NCI-H1694 treated with DMSO at 0.1 percent for 48 hours (cell line): ENCODE measurements around the gene CKS2.
"Not testable (repeated sequence)": the region's sequence is repeated elsewhere in the genome, so short reads cannot be mapped to it uniquely, and the experiment has no call there.

Source experiments
- DNase-seq: peaks from one replicate; lab custom pipeline; 2025; lab: John Stamatoyannopoulos, UW

Gene CKS2

DNA sequence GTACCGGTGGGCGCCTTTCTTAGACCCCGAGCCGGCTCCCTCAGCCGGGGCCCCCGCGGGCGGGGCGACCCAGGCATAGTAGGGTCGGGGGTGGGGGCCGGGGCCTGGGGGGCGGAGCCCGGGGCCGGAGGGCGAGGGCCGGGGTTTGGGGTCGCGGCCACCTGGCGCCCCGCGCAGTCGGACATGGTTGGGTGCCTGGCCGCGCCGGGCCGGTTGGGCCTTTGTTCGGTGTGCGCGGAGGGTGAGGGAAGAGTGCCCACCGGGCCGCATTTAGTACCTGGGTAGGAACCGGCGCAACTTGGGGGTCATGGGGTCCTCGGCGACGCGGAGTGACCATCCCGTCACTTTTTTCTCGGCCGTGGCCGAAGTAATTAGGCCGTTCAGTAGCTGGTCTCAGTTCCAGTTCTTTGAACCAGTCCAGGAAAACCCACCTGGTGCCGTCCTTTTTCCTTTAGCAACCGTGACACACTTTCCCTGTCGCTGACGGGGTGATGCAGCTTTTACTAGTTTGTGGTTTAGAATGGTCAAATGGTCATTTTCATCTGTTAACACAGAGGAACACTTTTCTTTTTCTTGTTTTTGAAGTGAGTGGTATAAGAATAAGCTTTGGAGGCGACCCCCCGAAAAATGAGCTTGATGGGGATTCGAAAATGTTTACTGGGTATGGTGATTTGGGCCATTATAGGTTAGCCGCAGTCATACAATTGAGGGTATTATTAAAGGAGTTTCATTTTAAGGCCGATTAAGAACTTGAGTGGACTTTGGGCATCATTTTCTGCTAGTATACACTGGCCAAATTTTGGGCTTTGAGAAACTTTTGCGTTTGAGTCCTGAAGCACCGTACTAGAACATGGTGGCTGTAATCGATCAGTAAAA, 589 bp downstream of the CKS2 start:
- DNase-seq = no peak

GRCh38 chr9:89312222-89312571, 1.2 kb downstream of the CKS2 start:
- DNase-seq = no peak

- DNase-seq = no peak
These were observed 2.8 kb downstream of the CKS2 start for GRCh38 chr9:89313842-89314241.

- DNase-seq = no peak
These were observed 4.0 kb downstream of the CKS2 start for GRCh38 chr9:89314955-89315354.

- no peak for DNase-seq
These were observed 4.5 kb downstream of the CKS2 start for GRCh38 chr9:89315482-89315881.

DNA sequence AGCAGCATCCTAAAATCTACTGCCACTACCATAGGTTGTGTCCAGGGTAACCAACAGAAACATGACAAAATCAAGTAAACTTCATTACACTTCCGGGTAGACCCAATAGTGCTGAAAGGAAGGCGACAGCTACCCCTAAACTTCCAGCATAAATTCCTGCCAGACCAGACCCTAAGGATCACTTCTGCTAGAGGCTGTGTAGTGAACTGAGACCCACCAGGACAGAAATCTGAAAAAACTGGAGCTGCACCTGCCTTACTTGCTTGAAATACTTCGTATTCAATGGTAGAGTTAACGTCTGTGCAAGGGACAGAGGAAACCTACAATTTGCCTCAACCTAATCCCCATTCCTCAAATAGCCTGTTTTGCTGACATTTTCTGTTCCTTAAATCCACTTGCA, 6.3 kb downstream of the CKS2 start:
- DNase-seq = no peak

DNA sequence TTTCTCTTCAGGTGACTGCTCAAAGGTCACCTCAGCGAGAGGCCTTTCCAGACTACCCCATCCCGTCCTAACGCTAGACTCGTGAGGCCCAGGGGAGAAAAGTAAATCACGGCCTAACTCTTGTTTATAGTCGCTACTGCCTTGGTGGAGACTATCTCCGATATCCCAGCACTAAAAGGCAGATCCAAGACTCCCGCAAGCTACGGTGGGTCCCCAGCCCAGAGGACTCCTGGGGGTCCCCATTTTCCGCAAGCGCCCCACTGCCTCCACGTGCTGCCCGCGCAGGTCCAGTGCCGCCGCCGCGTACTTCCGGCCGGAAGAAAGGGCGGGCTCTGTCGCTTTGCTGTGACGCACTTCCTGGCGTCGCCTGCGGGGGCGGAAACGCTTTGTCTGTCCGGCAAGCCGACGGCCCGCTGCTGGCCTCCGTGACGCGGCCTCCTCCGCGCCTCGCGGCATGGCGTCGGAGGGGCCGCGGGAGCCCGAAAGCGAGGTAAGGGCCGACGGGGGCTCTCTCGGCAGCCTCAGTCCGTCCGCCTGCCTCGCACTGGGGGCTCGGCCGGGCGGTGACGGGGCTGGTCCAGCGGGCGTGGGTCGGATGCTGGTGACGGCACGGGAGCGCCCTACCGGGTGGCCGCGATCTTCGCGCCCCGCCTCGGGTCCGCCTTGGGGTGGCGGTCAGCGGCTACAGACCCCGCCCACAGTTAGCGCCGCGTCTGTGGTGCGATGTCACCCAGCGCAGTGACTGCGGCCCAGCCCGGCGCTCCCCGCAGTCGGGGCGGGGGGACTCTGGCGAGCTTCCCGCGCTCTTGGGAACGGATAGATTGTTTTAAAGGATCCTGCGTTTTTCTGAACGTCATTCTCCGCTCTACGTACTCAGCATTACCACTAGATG, 7.4 kb downstream of the CKS2 start, which contains the start of gene SECISBP2:
SECISBP2 (plus strand) TSS at position 378 of the 892 bp plus-strand sequence; CDS start at position 455, 77 bp downstream.
- DNase-seq = peak; percentile 90

DNA sequence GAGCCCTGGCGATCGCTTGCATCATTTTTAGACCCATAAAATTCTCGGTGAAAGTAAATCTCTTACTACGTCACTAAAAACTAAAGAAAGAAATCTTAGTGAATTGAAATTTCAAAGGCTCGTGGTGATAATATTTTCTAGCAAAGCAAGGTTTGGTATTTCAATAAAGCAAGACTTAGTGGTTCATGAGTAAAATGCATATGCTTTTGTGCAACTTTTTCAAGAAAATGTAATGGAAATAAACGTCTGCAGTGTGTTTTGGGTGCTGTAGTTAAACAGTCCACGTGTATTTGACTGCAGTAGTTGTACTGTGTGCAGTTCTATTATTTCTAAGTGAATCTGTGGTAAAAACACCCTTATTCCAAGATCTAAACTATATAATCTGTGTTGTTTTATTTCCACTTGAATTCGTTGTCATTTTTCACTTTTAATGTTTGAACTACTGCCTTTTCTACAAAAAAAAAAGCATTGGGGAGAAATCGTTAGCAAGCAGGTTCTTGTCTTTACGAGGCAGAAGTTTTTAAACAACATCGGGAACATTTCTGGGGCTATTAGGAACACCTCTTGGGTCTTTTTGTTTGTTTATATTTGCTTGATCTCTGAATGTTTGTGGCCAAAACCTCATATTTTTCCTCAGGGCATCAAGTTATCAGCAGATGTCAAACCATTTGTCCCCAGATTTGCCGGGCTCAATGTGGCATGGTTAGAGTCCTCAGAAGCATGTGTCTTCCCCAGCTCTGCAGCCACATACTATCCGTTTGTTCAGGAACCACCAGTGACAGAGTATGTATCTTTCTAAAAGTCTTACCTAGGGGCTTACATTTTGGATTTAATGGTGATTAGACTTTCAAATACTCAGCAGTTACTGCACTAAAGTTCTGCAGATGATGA, 8.3 kb downstream of the CKS2 start:
- DNase-seq = peak; percentile 43

DNA sequence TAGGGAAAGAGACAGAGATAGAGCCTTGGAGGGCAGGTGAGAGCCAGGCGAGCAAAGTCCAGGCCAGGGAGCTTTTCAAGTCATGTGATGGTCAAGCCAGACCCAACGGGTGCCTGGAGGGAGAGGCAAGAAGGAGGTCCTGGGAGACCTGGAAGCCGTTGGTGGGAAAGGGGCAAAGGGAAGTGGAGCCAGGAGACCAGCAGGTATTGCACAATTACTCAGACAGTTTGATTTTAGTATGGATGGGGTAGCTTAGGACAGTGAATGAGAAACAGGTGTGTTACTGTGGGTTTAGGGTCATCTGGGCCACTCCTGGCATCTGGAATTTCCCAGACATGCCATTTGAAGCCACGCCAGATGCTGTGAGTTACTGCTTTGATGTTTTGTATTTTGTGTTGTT, 12.4 kb downstream of the CKS2 start:
- no peak for DNase-seq

DNA sequence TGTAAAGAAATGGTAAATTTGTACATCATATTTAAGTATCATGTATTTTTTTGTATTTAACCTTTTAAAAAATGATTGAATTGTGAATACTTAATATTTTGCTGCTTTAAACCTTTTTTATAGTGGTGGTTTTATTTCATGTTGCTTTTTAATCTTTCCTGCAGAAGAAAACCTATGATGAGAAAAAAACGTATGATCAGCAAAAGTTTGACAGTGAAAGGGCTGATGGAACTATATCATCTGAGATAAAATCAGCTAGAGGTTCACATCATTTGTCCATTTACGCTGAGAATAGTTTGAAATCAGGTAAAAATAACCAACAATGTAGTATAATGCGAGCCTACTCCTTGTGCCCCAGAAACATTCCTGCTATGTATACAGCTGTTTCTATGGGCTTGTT, 14.7 kb downstream of the CKS2 start:
- DNase-seq = no peak

DNA sequence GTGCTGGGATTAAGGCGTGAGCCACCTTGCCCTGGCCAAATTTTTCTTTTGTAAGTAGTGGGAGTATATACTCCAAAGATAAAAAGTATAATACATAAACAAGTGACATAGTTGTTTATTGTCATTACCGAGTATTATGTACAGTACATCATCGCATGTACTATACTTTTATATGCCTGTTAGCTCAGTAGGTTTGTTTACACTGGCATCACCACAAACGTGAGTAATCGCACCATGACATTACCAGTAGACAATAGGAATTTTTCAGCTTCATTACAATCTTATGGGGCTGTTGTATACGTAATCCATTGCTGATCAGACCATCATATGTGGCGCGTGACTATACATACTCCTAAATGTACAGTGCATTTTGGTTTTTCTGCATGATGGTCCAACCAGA, 17.1 kb downstream of the CKS2 start:
- DNase-seq = no peak

DNA sequence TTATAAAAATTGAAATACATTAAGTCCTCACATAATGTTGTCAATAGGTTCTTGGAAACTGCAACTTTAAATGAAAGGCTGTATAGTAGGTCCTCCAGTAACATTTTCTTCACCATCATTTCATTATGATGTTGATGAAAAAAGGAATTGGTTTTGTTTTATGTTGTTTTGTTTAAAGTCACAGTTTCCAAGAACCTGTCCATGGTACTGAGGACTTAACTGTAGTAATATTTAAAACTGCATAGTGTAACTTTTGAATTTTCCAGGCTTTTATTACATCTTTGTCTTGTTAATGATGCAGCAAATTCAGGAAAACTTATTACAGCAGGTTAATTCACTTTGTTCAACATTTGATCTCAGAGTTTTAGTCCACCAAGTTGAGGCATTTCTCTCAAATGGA, 18.9 kb downstream of the CKS2 start:
- DNase-seq = no peak

DNA sequence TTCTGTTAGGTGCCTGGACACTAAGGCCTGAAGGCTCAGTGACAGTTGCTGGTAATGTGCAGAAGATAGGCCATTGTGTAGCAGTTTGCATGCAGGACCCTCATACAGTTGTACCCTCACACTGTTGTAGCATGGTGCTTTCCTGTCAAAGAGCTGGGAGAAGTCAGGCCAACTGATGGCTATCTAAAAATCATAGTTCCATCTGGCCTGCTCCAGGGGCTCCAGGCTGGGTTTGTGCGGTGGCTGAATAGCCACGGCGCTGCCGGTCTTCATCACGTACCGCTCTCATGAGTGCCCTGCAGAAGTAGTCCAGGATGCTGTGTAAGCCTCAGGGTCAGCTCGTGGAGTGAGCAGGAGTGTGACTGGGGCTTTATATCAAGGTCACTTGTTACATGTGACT, 19.5 kb downstream of the CKS2 start:
- no peak for DNase-seq

GRCh38 chr9:89339807-89340206, 28.8 kb downstream of the CKS2 start:
- DNase-seq = no peak

DNA sequence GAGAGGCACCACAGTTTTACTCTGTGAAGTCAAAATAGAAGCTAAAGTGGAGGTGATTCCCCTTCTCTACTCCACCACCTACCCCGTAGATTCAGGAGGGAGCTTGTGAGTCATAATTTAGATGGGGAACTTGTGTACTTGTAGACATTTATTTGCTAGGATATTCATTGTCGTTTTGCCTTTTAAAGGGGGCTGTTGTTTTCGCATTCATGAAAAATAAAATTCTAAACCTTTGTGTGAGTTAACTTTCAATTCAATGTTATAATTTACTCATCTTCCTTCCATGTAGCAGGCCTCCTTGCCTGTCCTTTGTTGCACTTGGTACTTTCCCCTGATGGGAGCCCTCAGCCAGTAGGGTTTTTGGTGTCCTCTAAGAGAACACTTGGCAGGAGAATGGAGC, 29.3 kb downstream of the CKS2 start:
- no peak for DNase-seq

GRCh38 chr9:89342213-89342612, 31.2 kb downstream of the CKS2 start:
- no peak for DNase-seq

GRCh38 chr9:89342948-89343347, 32.0 kb downstream of the CKS2 start:
- no peak for DNase-seq

- not testable (repeated sequence) for DNase-seq
These were observed 32.8 kb downstream of the CKS2 start for GRCh38 chr9:89343812-89344211.

GRCh38 chr9:89345476-89345875, 34.5 kb downstream of the CKS2 start:
- no peak for DNase-seq

GRCh38 chr9:89346696-89347095, 35.7 kb downstream of the CKS2 start:
- DNase-seq = no peak

GRCh38 chr9:89347651-89348050, 36.7 kb downstream of the CKS2 start:
- no peak for DNase-seq

DNA sequence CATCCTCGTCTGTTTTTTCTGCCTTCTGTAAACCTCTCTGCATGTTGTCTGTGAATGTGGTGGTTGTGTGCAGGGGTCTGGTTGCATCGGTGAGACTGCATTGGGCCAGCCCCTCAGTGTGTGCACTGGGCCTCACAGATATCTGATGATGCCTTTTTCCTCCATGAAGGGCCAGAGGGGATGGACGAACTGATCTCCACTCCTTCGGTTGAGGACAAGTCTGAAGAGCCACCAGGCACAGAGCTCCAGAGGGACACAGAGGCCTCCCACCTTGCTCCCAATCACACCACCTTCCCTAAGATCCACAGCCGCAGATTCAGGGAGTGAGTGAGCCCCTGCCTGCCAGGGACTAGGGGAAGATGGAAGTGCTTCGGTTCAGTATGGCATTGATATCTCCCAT, 38.6 kb downstream of the CKS2 start:
- DNase-seq = no peak
